ENCODE measurements around the gene MMAA. TPM values are rescaled to one million over a fixed set of nuclear protein-coding genes. Genes with fewer than 3 reads are reported as not detected.

MMAA gene
- total and polyA plus RNA-seq, 9 of the 15 experiments (the other 6 are each of a cell fraction or from before 2014, with no cell fraction given): 0.86 to 2.3 (median 1.4) TPM

Other genes with a start within 250 kb of the MMAA start
- 0.05 and 0.20 TPM in 2 replicates for gene SMAD1, start 137.5 kb upstream of the MMAA start, total RNA-seq (2014; rRNA removed)
- gene SMAD1, start 137.5 kb upstream of the MMAA start, total RNA-seq (2014; rRNA removed; fragmentation: Illumina TruSeq; extraction: Trizol): 0.13 TPM in 1 of 2 replicates, not detected in the other
- gene SMAD1, start 137.5 kb upstream of the MMAA start, total RNA-seq (2015; rRNA removed; fragmentation: Illumina TruSeq; extraction: Trizol): 0.30 and 0.54 TPM in 2 replicates
- not detected in 2 replicates for gene SMAD1, start 137.5 kb upstream of the MMAA start, total RNA-seq (2021)
- gene SMAD1, start 137.5 kb upstream of the MMAA start, polyA plus RNA-seq (2011; rRNA removed): 0.29 and 9.1 TPM in 2 replicates
- gene SMAD1, start 137.5 kb upstream of the MMAA start, polyA plus RNA-seq (2014; fragmentation: Illumina TruSeq; extraction: Trizol): 0.14 and 0.25 TPM in 2 replicates
- gene SMAD1, start 137.5 kb upstream of the MMAA start, polyA plus RNA-seq (2014; fragmentation: Nextera tagmentation; extraction: Ambion mirVana): under 1 TPM in 1 of 2 experiments, not detected in 1; 0.17 TPM
- 0.05 and 0.32 TPM in 2 replicates for gene SMAD1, start 137.5 kb upstream of the MMAA start, polyA plus RNA-seq (2014; rRNA removed)
- not detected in 2 replicates for gene C4orf51, start 60.8 kb downstream of the MMAA start, total RNA-seq (2014; rRNA removed)
- not detected in 2 replicates for gene C4orf51, start 60.8 kb downstream of the MMAA start, total RNA-seq (2014; rRNA removed; fragmentation: Illumina TruSeq; extraction: Trizol)
- gene C4orf51, start 60.8 kb downstream of the MMAA start, total RNA-seq (2015; rRNA removed; fragmentation: Illumina TruSeq; extraction: Trizol): not detected in 2 replicates
- gene C4orf51, start 60.8 kb downstream of the MMAA start, total RNA-seq (2021): not detected in 2 replicates
- gene C4orf51, start 60.8 kb downstream of the MMAA start, polyA plus RNA-seq (2011; rRNA removed): not detected in 2 replicates
- not detected in 2 replicates for gene C4orf51, start 60.8 kb downstream of the MMAA start, polyA plus RNA-seq (2014; fragmentation: Illumina TruSeq; extraction: Trizol)
- not detected for gene C4orf51, start 60.8 kb downstream of the MMAA start, polyA plus RNA-seq (2014; fragmentation: Nextera tagmentation; extraction: Ambion mirVana)
- gene C4orf51, start 60.8 kb downstream of the MMAA start, polyA plus RNA-seq (2014; rRNA removed): not detected in 2 replicates